ENCODE data around the gene RYR3. TPM values are rescaled to one million over a fixed set of nuclear protein-coding genes. Genes with fewer than 3 reads are reported as not detected.

The RYR3 gene
- polyA plus RNA-seq, 1 donor (not counting 4 experiments of a cell fraction or from before 2014, with no cell fraction given) = 0.04 TPM

GRCh38 chr15:33639051-33639450, 328.3 kb downstream of the RYR3 start:
- DNase-seq (ENCODE audit: low read depth, low spot score) (no peak), FAIRE-seq (no peak)
- TF ChIP-seq CTCF (optimal IDR thresholded peaks at IDR 0.05 in 1 of 3, IDR thresholded peaks at IDR 0.05 in 1 of 3, conservative IDR thresholded peaks at IDR 0.05 in 1 of 3; ENCODE audit: extremely low read depth in 1 of 3, insufficient read depth in 2 of 3, low read length in 3 of 3) (no peak), EZH2 (IDR thresholded peaks at IDR 0.05; ENCODE audit: low read length) (no peak)
- H3K27ac ChIP-seq (ENCODE audit: control insufficient read depth, insufficient read depth, low read length) = no peak overlapping the region
- H2AFZ ChIP-seq (ENCODE audit: control insufficient read depth, low read length) = no peak overlapping the region
- H3K36me3 ChIP-seq (ENCODE audit: control insufficient read depth in 2 of 2, extremely low read depth in 1 of 2, insufficient read depth in 2 of 2, low read length in 2 of 2) = no peaks in the 10 kb centered on the region
- no peaks in the 10 kb centered on the region for H3K9me3 ChIP-seq (ENCODE audit: control insufficient read depth, low read depth, low read length)
- dilution Hi-C loops (cut with MboI; ENCODE audit: extremely low pct_ligation_motif_present, low sequenced_read_pairs) = no loop called here
- H3K4me3 ChIP-seq (ENCODE audit: control insufficient read depth in 2 of 3, extremely low read depth in 1 of 3, insufficient read depth in 2 of 3, low read depth in 1 of 3, low read length in 3 of 3) = no peak overlapping the region
- H3K27me3 ChIP-seq (ENCODE audit: control insufficient read depth, extremely low read depth, insufficient read depth, low read length) = peaks cover 11% of the 10 kb centered on the region
- H3K79me2 ChIP-seq (ENCODE audit: control insufficient read depth, insufficient read depth, low read length) = no peaks in the 10 kb centered on the region
- H3K9ac ChIP-seq (ENCODE audit: control insufficient read depth, extremely low read depth, insufficient read depth, low read length) = no peak overlapping the region
- H4K20me1 ChIP-seq (ENCODE audit: control insufficient read depth, extremely low read depth, insufficient read depth, low read length) = no peaks in the 10 kb centered on the region
- H3K4me2 ChIP-seq (ENCODE audit: control insufficient read depth, extremely low read depth, insufficient read depth, low read depth, low read length) = no peak overlapping the region
- no peaks in the 10 kb centered on the region for H3K9me1 ChIP-seq (ENCODE audit: control insufficient read depth, extremely low read depth, insufficient read depth, low read length)
- H3K4me1 ChIP-seq (ENCODE audit: control insufficient read depth, extremely low read depth, insufficient read depth, low read length) = no peaks in the 10 kb centered on the region

- Histone ChIP-seq H3K9me1 (ENCODE audit: control insufficient read depth, extremely low read depth, insufficient read depth, low read length) (no peaks in the 10 kb centered on the region), H4K20me1 (ENCODE audit: control insufficient read depth, extremely low read depth, insufficient read depth, low read length) (no peaks in the 10 kb centered on the region), H2AFZ (ENCODE audit: control insufficient read depth, low read length) (no peak overlapping the region), H3K9me3 (ENCODE audit: control insufficient read depth, low read depth, low read length) (no peaks in the 10 kb centered on the region), H3K4me1 (ENCODE audit: control insufficient read depth, extremely low read depth, insufficient read depth, low read length) (no peaks in the 10 kb centered on the region), H3K36me3 (ENCODE audit: control insufficient read depth in 2 of 2, extremely low read depth in 1 of 2, insufficient read depth in 2 of 2, low read length in 2 of 2) (no peaks in the 10 kb centered on the region), H3K79me2 (ENCODE audit: control insufficient read depth, insufficient read depth, low read length) (no peaks in the 10 kb centered on the region), H3K27me3 (ENCODE audit: control insufficient read depth, extremely low read depth, insufficient read depth, low read length) (peaks cover 11% of the 10 kb centered on the region), H3K9ac (ENCODE audit: control insufficient read depth, extremely low read depth, insufficient read depth, low read length) (no peak overlapping the region), H3K27ac (ENCODE audit: control insufficient read depth, insufficient read depth, low read length) (no peak overlapping the region), H3K4me3 (ENCODE audit: control insufficient read depth in 2 of 3, extremely low read depth in 1 of 3, insufficient read depth in 2 of 3, low read depth in 1 of 3, low read length in 3 of 3) (no peak overlapping the region), H3K4me2 (ENCODE audit: control insufficient read depth, extremely low read depth, insufficient read depth, low read depth, low read length) (no peak overlapping the region)
- dilution Hi-C loops (cut with MboI; ENCODE audit: extremely low pct_ligation_motif_present, low sequenced_read_pairs) = no loop called here
- no peak for DNase-seq (ENCODE audit: low read depth, low spot score)
- TF ChIP-seq CTCF (optimal IDR thresholded peaks at IDR 0.05 in 1 of 3, IDR thresholded peaks at IDR 0.05 in 1 of 3, conservative IDR thresholded peaks at IDR 0.05 in 1 of 3; ENCODE audit: extremely low read depth in 1 of 3, insufficient read depth in 2 of 3, low read length in 3 of 3) (no peak), EZH2 (IDR thresholded peaks at IDR 0.05; ENCODE audit: low read length) (no peak)
- FAIRE-seq = no peak
Observed at GRCh38 chr15:33639456-33639855, 328.7 kb downstream of the RYR3 start.
